ENCODE measurements around the gene KANK3. TPM values are rescaled to one million over a fixed set of nuclear protein-coding genes. Genes with fewer than 3 reads are reported as not detected.
"Not testable (repeated sequence)": the region's sequence is repeated elsewhere in the genome, so short reads cannot be mapped to it uniquely, and the experiment has no call there.

Gene KANK3
- polyA plus RNA-seq (ENCODE audit: insufficient read depth in 1 of 5, insufficient read length in 5 of 5, low replicate concordance in 1 of 5), result 10 to 100 TPM; 13.0 to 26.5 (median 16.8) TPM
- long read RNA-seq, donor 1, transcript KANK3-201 (11 exons, 2,787 nt), result major isoform, 10 of 17 reads
- long read RNA-seq, donor 1, partial matches to known transcripts, result 0 of 17 reads
- long read RNA-seq, donor 1, other reads (novel, unspliced or antisense), result 7 of 17 reads
- long read RNA-seq, donor 2, transcript KANK3-201 (11 exons, 2,787 nt), result major isoform, 7 of 7 reads
- long read RNA-seq, donor 2, partial matches to known transcripts, result 0 of 7 reads
- long read RNA-seq, donor 2, other reads (novel, unspliced or antisense), result 0 of 7 reads
- long read RNA-seq, donor 3, transcript KANK3-201 (11 exons, 2,787 nt), result major isoform, 10 of 10 reads
- long read RNA-seq, donor 3, partial matches to known transcripts, result 0 of 10 reads
- long read RNA-seq, donor 3, other reads (novel, unspliced or antisense), result 0 of 10 reads
- long read RNA-seq, donor 4, partial matches to known transcripts, result 23 of 105 reads
- long read RNA-seq, donor 4, other reads (novel, unspliced or antisense), result 79 of 105 reads
- long read RNA-seq, donor 5, transcript KANK3-201 (11 exons, 2,787 nt), result major isoform, 11 of 199 reads
- long read RNA-seq, donor 5, partial matches to known transcripts, result 55 of 199 reads
- long read RNA-seq, donor 5, other reads (novel, unspliced or antisense), result 133 of 199 reads
- long read RNA-seq, donor 6, transcript KANK3-201 (11 exons, 2,787 nt), result major isoform, 11 of 11 reads
- long read RNA-seq, donor 6, partial matches to known transcripts, result 0 of 11 reads
- long read RNA-seq, donor 6, other reads (novel, unspliced or antisense), result 0 of 11 reads
- long read RNA-seq, donor 7, transcript KANK3-201 (11 exons, 2,787 nt), result major isoform, 10 of 222 reads
- long read RNA-seq, donor 7, partial matches to known transcripts, result 45 of 222 reads
- long read RNA-seq, donor 7, other reads (novel, unspliced or antisense), result 166 of 222 reads
- long read RNA-seq, donor 8, partial matches to known transcripts, result 0 of 3 reads
- long read RNA-seq, donor 8, other reads (novel, unspliced or antisense), result 0 of 3 reads

GRCh38 chr19:8342684-8343482 lies at the start of gene KANK3:
Gene KANK3 (minus strand): TSS chr19:8343262. CDS start chr19:8337828, 5,434 bp downstream.
- DNase-seq, result peak; percentile 81 to 83

GRCh38 chr19:8392017-8392591 lies 49.0 kb upstream of the KANK3 start:
- DNase-seq, result no peak

- DNase-seq, result no peak
Observed at GRCh38 chr19:8391198-8392016, 48.3 kb upstream of the KANK3 start.

GRCh38 chr19:8390617-8390981 lies 47.5 kb upstream of the KANK3 start:
- peak; percentile 84 to 87 for DNase-seq

- DNase-seq, result peak; percentile 99
Observed at GRCh38 chr19:8389891-8390616, 47.0 kb upstream of the KANK3 start, which contains the start of gene RAB11B. Gene RAB11B (plus strand): TSS chr19:8390360. CDS start chr19:8390417, 57 bp downstream.

- no peak for DNase-seq
Observed at GRCh38 chr19:8388612-8388958, 45.5 kb upstream of the KANK3 start.

- DNase-seq, result no peak
Observed at GRCh38 chr19:8387688-8388611, 44.9 kb upstream of the KANK3 start.

- DNase-seq, result no peak
Observed at GRCh38 chr19:8386990-8387389, 43.9 kb upstream of the KANK3 start.

- not testable (repeated sequence) for DNase-seq
Observed at GRCh38 chr19:8386419-8386818, 43.4 kb upstream of the KANK3 start.

GRCh38 chr19:8385566-8385965 lies 42.5 kb upstream of the KANK3 start:
- not testable (repeated sequence) for DNase-seq

GRCh38 chr19:8385103-8385502 lies 42.0 kb upstream of the KANK3 start:
- not testable (repeated sequence) for DNase-seq

GRCh38 chr19:8384569-8384968 lies 41.5 kb upstream of the KANK3 start:
- DNase-seq, result not testable (repeated sequence)

GRCh38 chr19:8379156-8379891 lies 36.3 kb upstream of the KANK3 start:
- DNase-seq, result not testable (repeated sequence)

GRCh38 chr19:8377598-8377997 lies 34.5 kb upstream of the KANK3 start:
- no peak for DNase-seq

- DNase-seq, result not testable (repeated sequence)
Observed at GRCh38 chr19:8376373-8376974, 33.4 kb upstream of the KANK3 start.

GRCh38 chr19:8375766-8376165 lies 32.7 kb upstream of the KANK3 start:
- DNase-seq, result not testable (repeated sequence)

Measured in right lung (tissue), 10 donors.